HG02571 (cell line): ENCODE data around the gene VGLL1.

ENCODE experiments used
- ATAC-seq: cut with Tn5 transposase; IDR thresholded peaks from one replicate; pipeline ENCODE4 v1.9.1; 2021; ENCODE audit warnings: mild to moderate bottlenecking, moderate library complexity; ENCODE audit not compliant: unreplicated experiment

The VGLL1 gene

GRCh38 chrX:136531951-136532350, at the start of gene VGLL1:
Gene VGLL1, plus strand, starts transcription at chrX:136532215. Its CDS starts 3,806 bp downstream, at chrX:136536021.
- no peak for ATAC-seq

GRCh38 chrX:136487647-136488046, 44.4 kb upstream of the VGLL1 start, which contains the start of gene BRS3:
Gene BRS3, plus strand, starts transcription at chrX:136487947. Its CDS starts 168 bp downstream, at chrX:136488115.
- no peak for ATAC-seq

GRCh38 chrX:136488706-136489105, 43.3 kb upstream of the VGLL1 start:
- no peak for ATAC-seq

GRCh38 chrX:136491832-136492231, 40.2 kb upstream of the VGLL1 start:
- ATAC-seq: no peak

GRCh38 chrX:136493011-136493410, 39.0 kb upstream of the VGLL1 start:
- no peak for ATAC-seq

- ATAC-seq: no peak
Measured at GRCh38 chrX:136495043-136495442, 37.0 kb upstream of the VGLL1 start.

GRCh38 chrX:136496186-136496763, 35.7 kb upstream of the VGLL1 start:
- no peak for ATAC-seq

GRCh38 chrX:136496764-136497555, 35.1 kb upstream of the VGLL1 start:
- peak; percentile 77 for ATAC-seq

- ATAC-seq: peak; percentile 21
Measured at GRCh38 chrX:136497556-136498052, 34.4 kb upstream of the VGLL1 start, which contains the start of gene HTATSF1. Gene HTATSF1, plus strand, starts transcription at chrX:136497592. Its CDS starts 93 bp downstream, at chrX:136497685.

GRCh38 chrX:136519069-136519468, 12.9 kb upstream of the VGLL1 start:
- ATAC-seq: no peak

- ATAC-seq: no peak
Measured at GRCh38 chrX:136523770-136524169, 8.2 kb upstream of the VGLL1 start.

GRCh38 chrX:136525738-136526606, 6.0 kb upstream of the VGLL1 start:
- no peak for ATAC-seq

- no peak for ATAC-seq
Measured at GRCh38 chrX:136528645-136529315, 3.2 kb upstream of the VGLL1 start.

GRCh38 chrX:136529795-136530194, 2.2 kb upstream of the VGLL1 start:
- ATAC-seq: no peak

GRCh38 chrX:136534131-136534530, 2.1 kb downstream of the VGLL1 start:
- no peak for ATAC-seq

GRCh38 chrX:136538811-136539210, 6.8 kb downstream of the VGLL1 start:
- ATAC-seq: no peak

GRCh38 chrX:136540226-136540625, 8.2 kb downstream of the VGLL1 start:
- ATAC-seq: no peak

- no peak for ATAC-seq
Measured at GRCh38 chrX:136541294-136541693, 9.3 kb downstream of the VGLL1 start.

- ATAC-seq: no peak
Measured at GRCh38 chrX:136542281-136542680, 10.3 kb downstream of the VGLL1 start.

GRCh38 chrX:136546371-136546781, 14.4 kb downstream of the VGLL1 start:
- no peak for ATAC-seq

GRCh38 chrX:136549226-136549625, 17.2 kb downstream of the VGLL1 start:
- no peak for ATAC-seq
